HCT116 (cell line): Measurements from ENCODE around the gene CD58. TPM values are rescaled to one million over a fixed set of nuclear protein-coding genes. Genes with fewer than 3 reads are reported as not detected.

Experiments used
- ATAC-seq: fragments of 200-7000 bp; cut with Tn5 transposase; 2 replicates; pipeline ENCODE4 v1.9.1; 2020; ENCODE audit warnings: mild to moderate bottlenecking, moderate library complexity
- BruUV-seq: library from RNA; stranded (reverse); fragments of 400-500 nt; replicated peaks from 2 replicates; lab custom pipeline; 2021; lab: Mats Ljungman, UMichigan
- CTCF ChIA-PET: fragments of 300-600 bp; sonication (Branson Sonifier 250); formaldehyde crosslinking; loops from one replicate; lab custom pipeline; 2021; ENCODE audit warnings: antibody characterized with exemption; lab: Charles Lee
- POLR2A ChIA-PET: fragments of 300-600, 350-600 bp; sonication (Branson Sonifier 250); formaldehyde crosslinking; loops from one replicate; lab custom pipeline; 2021; ENCODE audit warnings: antibody characterized with exemption; lab: Charles Lee
- RAD21 ChIA-PET, 2 experiments: fragments of 300-600 bp; sonication (Branson Sonifier 250); formaldehyde crosslinking; loops; one replicate each; lab custom pipeline; 2023; ENCODE audit warnings: low total read pairs in 2 of 2; ENCODE audit not compliant: uncharacterized antibody in 2 of 2, unreplicated experiment in 2 of 2, low non-redundant PET in 1 of 2; lab: Charles Lee
- DNase-seq: peaks from one replicate; pipeline ENCODE4 v3.0.0-alpha.2; 2010; ENCODE audit warnings: low read depth, low spot score
- H2AFZ ChIP-seq: fragments of 200-600 bp; shearing (Covaris generic), sonication (generic); 2 replicates; pipeline ENCODE4 v1.6.1; 2017; ENCODE audit warnings: low read depth, mixed run types, mixed read lengths, antibody characterized with exemption, low read length; ENCODE audit not compliant: poor library complexity, severe bottlenecking
- H3K27ac ChIP-seq: 2 replicates; pipeline ENCODE4 v1.5.1; 2012; ENCODE audit warnings: low read depth, low read length
- H3K27me3 ChIP-seq: fragments of 200-600 bp; sonication (generic); 2 replicates; pipeline ENCODE4 v1.6.1; 2016; ENCODE audit warnings: mixed run types, low read length, mixed read lengths; ENCODE audit not compliant: insufficient read depth
- H3K36me3 ChIP-seq, 2 experiments: fragments of 200-500 bp in 1 of 2; fragments of 200-600 bp in 1 of 2; sonication (Bioruptor generic) in 1 of 2; sonication (generic) in 1 of 2; 2 replicates each; pipeline versions ENCODE4 v1.5.1 to v1.6.1; 2014 to 2016; ENCODE audit warnings: low read length in 2 of 2, inconsistent platforms in 1 of 2, mixed read lengths in 1 of 2, mixed run types in 1 of 2; ENCODE audit not compliant: insufficient read depth in 2 of 2, control insufficient read depth in 1 of 2
- H3K4me1 ChIP-seq, 2 experiments: fragments of 200-600 bp in 1 of 2; sonication (generic) in 1 of 2; 2 replicates each; pipeline versions ENCODE4 v1.5.1 to v1.6.1; 2012 to 2017; ENCODE audit warnings: low read length in 2 of 2, inconsistent platforms in 1 of 2, mild to moderate bottlenecking in 1 of 2, mixed read lengths in 1 of 2, mixed run types in 1 of 2, moderate library complexity in 1 of 2; ENCODE audit not compliant: insufficient read depth in 2 of 2, control insufficient read depth in 1 of 2
- H3K4me2 ChIP-seq: fragments of 200-600 bp; sonication (generic); 2 replicates; pipeline ENCODE4 v1.6.1; 2017; ENCODE audit warnings: mixed run types, low read length, mixed read lengths
- H3K4me3 ChIP-seq, 2 experiments: fragments of 200-600 bp in 1 of 2; sonication (generic) in 1 of 2; replicated peaks in 1 of 2; 2 replicates each; pipeline ENCODE4 v1.5.1; 2011 to 2016; ENCODE audit warnings: low read length in 2 of 2, control low read depth in 1 of 2, low read depth in 1 of 2, mild to moderate bottlenecking in 1 of 2, mixed read lengths in 1 of 2, mixed run types in 1 of 2
- H3K79me2 ChIP-seq: fragments of 200-600 bp; sonication (generic); 2 replicates; pipeline ENCODE4 v1.6.1; 2017; ENCODE audit warnings: mild to moderate bottlenecking, mixed run types, low read length, moderate library complexity, mixed read lengths; ENCODE audit not compliant: insufficient read depth
- H3K9ac ChIP-seq: fragments of 200-600 bp; sonication (generic); 2 replicates; pipeline ENCODE4 v1.6.1; 2016; ENCODE audit warnings: low read length, mixed read lengths
- H3K9me2 ChIP-seq: fragments of 200-600 bp; sonication (generic), shearing (Covaris generic); 2 replicates; pipeline ENCODE4 v1.6.1; 2017; ENCODE audit warnings: mixed run types, mild to moderate bottlenecking, moderate library complexity; ENCODE audit not compliant: insufficient read depth
- H3K9me3 ChIP-seq, 2 experiments: fragments of 200-500 bp in 1 of 2; fragments of 200-600 bp in 1 of 2; sonication (Bioruptor generic) in 1 of 2; sonication (generic) in 1 of 2; 2 replicates each; pipeline ENCODE4 v1.6.1; 2014 to 2017; ENCODE audit warnings: low read length in 2 of 2, mixed read lengths in 2 of 2, inconsistent platforms in 1 of 2, low read depth in 1 of 2, mild to moderate bottlenecking in 1 of 2, mixed run types in 1 of 2, moderate library complexity in 1 of 2; ENCODE audit not compliant: control insufficient read depth in 1 of 2, insufficient read depth in 1 of 2
- H4K20me1 ChIP-seq: fragments of 200-600 bp; sonication (generic), shearing (Covaris generic); 2 replicates; pipeline ENCODE4 v1.6.1; 2017; ENCODE audit warnings: mixed run types, mild to moderate bottlenecking, moderate library complexity; ENCODE audit not compliant: insufficient read depth
- ATF3 ChIP-seq: IDR thresholded peaks from 2 replicates; pipeline ENCODE4 v1.6.1; 2012
- CBX3 ChIP-seq: IDR thresholded peaks from 2 replicates; pipeline ENCODE4 v1.6.1; 2012; ENCODE audit warnings: low read depth
- CTCF ChIP-seq, 3 experiments: fragments of 200-600 bp in 1 of 3; sonication (generic) in 1 of 3; IDR thresholded peaks in 2 of 3; conservative IDR thresholded peaks in 1 of 3; 2 replicates each; pipeline ENCODE4 v1.5.1; 2012 to 2017; ENCODE audit warnings: low read depth in 2 of 3, low read length in 2 of 3, antibody characterized with exemption in 1 of 3, borderline replicate concordance in 1 of 3, control low read depth in 1 of 3, mild to moderate bottlenecking in 1 of 3, mixed read lengths in 1 of 3, mixed run types in 1 of 3, moderate library complexity in 1 of 3; ENCODE audit not compliant: insufficient read depth in 1 of 3
- ELF1 ChIP-seq: IDR thresholded peaks from 2 replicates; pipeline ENCODE4 v1.6.1; 2012; ENCODE audit warnings: low read depth, borderline replicate concordance
- FOSL1 ChIP-seq: IDR thresholded peaks from 2 replicates; pipeline ENCODE4 v1.6.1; 2012; ENCODE audit warnings: low read depth
- JUND ChIP-seq: IDR thresholded peaks from 2 replicates; pipeline ENCODE4 v1.6.1; 2012
- POLR2A ChIP-seq: IDR thresholded peaks from 2 replicates; pipeline ENCODE4 v1.7.0; 2011; ENCODE audit warnings: borderline replicate concordance; ENCODE audit not compliant: insufficient read depth, insufficient read length; ENCODE audit errors: extremely low read depth
- RAD21 ChIP-seq: IDR thresholded peaks from 2 replicates; pipeline ENCODE4 v1.6.1; 2012; ENCODE audit warnings: low read depth, mild to moderate bottlenecking
- SIN3A ChIP-seq: IDR thresholded peaks from 2 replicates; pipeline ENCODE4 v1.6.1; 2012; ENCODE audit warnings: low read depth
- SP1 ChIP-seq: IDR thresholded peaks from 2 replicates; pipeline ENCODE4 v1.6.1; 2012; ENCODE audit warnings: low read depth
- SRF ChIP-seq: IDR thresholded peaks from 2 replicates; pipeline ENCODE4 v1.6.1; 2012; ENCODE audit warnings: low read depth
- YY1 ChIP-seq: IDR thresholded peaks from 2 replicates; pipeline ENCODE4 v1.6.1; 2011; ENCODE audit warnings: low read length, low read depth, moderate library complexity, mild to moderate bottlenecking; ENCODE audit not compliant: insufficient replicate concordance; ENCODE audit errors: extremely low read depth
- ZFX ChIP-seq: fragments of 450-650 bp; IDR thresholded peaks from 2 replicates; pipeline ENCODE4 v1.6.1; 2017
- intact Hi-C: fragments of 100-400 bp; cut with micrococcal nuclease; formaldehyde crosslinking; loops from 2 replicates; pipeline ENCODE4 v1.10.0; 2022
- total RNA-seq: library from RNA; stranded (reverse); gene quantifications from one replicate; pipeline ENCODE4 v1.2.1, GENCODE V29; 2021; ENCODE audit not compliant: unreplicated experiment

Gene CD58
- total RNA-seq, 1 experiment from 2014 or later = 18.0 TPM

- no peak overlapping the region for H2AFZ ChIP-seq
- ATAC-seq = no peak
- no TSS peak for BruUV-seq
- no peaks in the 10 kb centered on the region for H3K27me3 ChIP-seq
- H3K9me2 ChIP-seq = no peaks in the 10 kb centered on the region
- H3K4me2 ChIP-seq = no peak overlapping the region
- H3K9me3 ChIP-seq = no peaks in the 10 kb centered on the region
- no peak overlapping the region for H3K4me3 ChIP-seq
- H3K9ac ChIP-seq = no peak overlapping the region
- peaks cover 15 to 29% of the 10 kb centered on the region in 2 experiments for H3K4me1 ChIP-seq
- no peaks in the 10 kb centered on the region for H4K20me1 ChIP-seq
- H3K79me2 ChIP-seq = peaks cover 10% of the 10 kb centered on the region; the same call in 1 of the 2 replicates
- POLR2A ChIA-PET = no interaction called here
- no peak overlapping the region for H3K27ac ChIP-seq
- intact Hi-C loops = loop anchor here (1.0 to 10.0 kb wide), 5 partner anchors 66 to 482 kb away; no protein-coding TSS in a partner anchor
- CTCF ChIA-PET = interaction anchor here (1.1 to 2.8 kb wide), 4 partner anchors 23 to 555 kb away, joined by 4 to 28 read pairs (median 6); no protein-coding TSS in a partner anchor
- RAD21 ChIA-PET = no interaction called here
- no peak for TF ChIP-seq ZFX
- no peak for TF ChIP-seq YY1
- no peak for TF ChIP-seq JUND
- TF ChIP-seq CTCF (IDR thresholded peaks at IDR 0.05 in 2 of 3, conservative IDR thresholded peaks at IDR 0.05 in 1 of 3; ENCODE audit: borderline replicate concordance in 1 of 3, insufficient read depth in 1 of 3, low read depth in 2 of 3, low read length in 2 of 3) = no peak
- DNase-seq = no peak
- H3K36me3 ChIP-seq = no peaks in the 10 kb centered on the region
Observed at GRCh38 chr1:116573431-116574095, 2.7 kb upstream of the CD58 start.

- DNase-seq (no peak), ATAC-seq (no peak)
- H3K9me3 ChIP-seq = no peaks in the 10 kb centered on the region
- H3K4me1 ChIP-seq = peaks cover 15 to 30% of the 10 kb centered on the region in 2 experiments
- H2AFZ ChIP-seq = no peak overlapping the region
- POLR2A ChIA-PET = no interaction called here
- no peak overlapping the region for H3K4me2 ChIP-seq
- no peak overlapping the region for H3K9ac ChIP-seq
- no peaks in the 10 kb centered on the region for H3K36me3 ChIP-seq
- H3K9me2 ChIP-seq = no peaks in the 10 kb centered on the region
- no peaks in the 10 kb centered on the region for H3K27me3 ChIP-seq
- intact Hi-C loops = loop anchor here (5.0 to 10.0 kb wide), 2 partner anchors 66 to 152 kb away; no protein-coding TSS in a partner anchor
- no peaks in the 10 kb centered on the region for H4K20me1 ChIP-seq
- H3K79me2 ChIP-seq = peaks cover 15% of the 10 kb centered on the region
- RAD21 ChIA-PET = no interaction called here
- no TSS peak for BruUV-seq
- H3K27ac ChIP-seq = no peak overlapping the region
- H3K4me3 ChIP-seq = no peak overlapping the region
- CTCF ChIA-PET = interaction anchor here (2.8 kb wide), 1 partner anchor 23 kb away, joined by 28 read pairs; no protein-coding TSS in a partner anchor
- TF ChIP-seq SRF = no peak
- no peak for TF ChIP-seq JUND
- no peak for TF ChIP-seq SP1
- TF ChIP-seq ATF3 = no peak
- TF ChIP-seq FOSL1 = no peak
- TF ChIP-seq CBX3 = no peak
- TF ChIP-seq YY1 = no peak
- no peak for TF ChIP-seq ZFX
- no peak for TF ChIP-seq ELF1
- no peak for TF ChIP-seq RAD21
- no peak for TF ChIP-seq POLR2A
- TF ChIP-seq CTCF (IDR thresholded peaks at IDR 0.05 in 2 of 3, conservative IDR thresholded peaks at IDR 0.05 in 1 of 3; ENCODE audit: borderline replicate concordance in 1 of 3, insufficient read depth in 1 of 3, low read depth in 2 of 3, low read length in 2 of 3) = no peak
- no peak for TF ChIP-seq SIN3A
Observed at GRCh38 chr1:116572771-116573430, 2.1 kb upstream of the CD58 start.
